HCT116 (cell line): ENCODE results near the gene CPD. TPM values are rescaled to one million over a fixed set of nuclear protein-coding genes. Genes with fewer than 3 reads are reported as not detected.

Experiments
- ATAC-seq: fragments of 200-7000 bp; cut with Tn5 transposase; 2 replicates; pipeline ENCODE4 v1.9.1; 2020; ENCODE audit warnings: mild to moderate bottlenecking, moderate library complexity
- BruUV-seq: library from RNA; stranded (reverse); fragments of 400-500 nt; replicated peaks from 2 replicates; lab custom pipeline; 2021; lab: Mats Ljungman, UMichigan
- CTCF ChIA-PET: fragments of 300-600 bp; sonication (Branson Sonifier 250); formaldehyde crosslinking; loops from one replicate; lab custom pipeline; 2021; ENCODE audit warnings: antibody characterized with exemption; lab: Charles Lee
- POLR2A ChIA-PET: fragments of 300-600, 350-600 bp; sonication (Branson Sonifier 250); formaldehyde crosslinking; loops from one replicate; lab custom pipeline; 2021; ENCODE audit warnings: antibody characterized with exemption; lab: Charles Lee
- RAD21 ChIA-PET, 2 experiments: fragments of 300-600 bp; sonication (Branson Sonifier 250); formaldehyde crosslinking; loops; one replicate each; lab custom pipeline; 2023; ENCODE audit warnings: low total read pairs in 2 of 2; ENCODE audit not compliant: uncharacterized antibody in 2 of 2, unreplicated experiment in 2 of 2, low non-redundant PET in 1 of 2; lab: Charles Lee
- DNase-seq: peaks from one replicate; pipeline ENCODE4 v3.0.0-alpha.2; 2010; ENCODE audit warnings: low read depth, low spot score
- H2AFZ ChIP-seq: fragments of 200-600 bp; shearing (Covaris generic), sonication (generic); 2 replicates; pipeline ENCODE4 v1.6.1; 2017; ENCODE audit warnings: low read depth, mixed run types, mixed read lengths, antibody characterized with exemption, low read length; ENCODE audit not compliant: poor library complexity, severe bottlenecking
- H3K27ac ChIP-seq: 2 replicates; pipeline ENCODE4 v1.5.1; 2012; ENCODE audit warnings: low read depth, low read length
- H3K27me3 ChIP-seq: fragments of 200-600 bp; sonication (generic); 2 replicates; pipeline ENCODE4 v1.6.1; 2016; ENCODE audit warnings: mixed run types, low read length, mixed read lengths; ENCODE audit not compliant: insufficient read depth
- H3K36me3 ChIP-seq, 2 experiments: fragments of 200-500 bp in 1 of 2; fragments of 200-600 bp in 1 of 2; sonication (Bioruptor generic) in 1 of 2; sonication (generic) in 1 of 2; 2 replicates each; pipeline versions ENCODE4 v1.5.1 to v1.6.1; 2014 to 2016; ENCODE audit warnings: low read length in 2 of 2, inconsistent platforms in 1 of 2, mixed read lengths in 1 of 2, mixed run types in 1 of 2; ENCODE audit not compliant: insufficient read depth in 2 of 2, control insufficient read depth in 1 of 2
- H3K4me1 ChIP-seq, 2 experiments: fragments of 200-600 bp in 1 of 2; sonication (generic) in 1 of 2; 2 replicates each; pipeline versions ENCODE4 v1.5.1 to v1.6.1; 2012 to 2017; ENCODE audit warnings: low read length in 2 of 2, inconsistent platforms in 1 of 2, mild to moderate bottlenecking in 1 of 2, mixed read lengths in 1 of 2, mixed run types in 1 of 2, moderate library complexity in 1 of 2; ENCODE audit not compliant: insufficient read depth in 2 of 2, control insufficient read depth in 1 of 2
- H3K4me2 ChIP-seq: fragments of 200-600 bp; sonication (generic); 2 replicates; pipeline ENCODE4 v1.6.1; 2017; ENCODE audit warnings: mixed run types, low read length, mixed read lengths
- H3K4me3 ChIP-seq, 2 experiments: fragments of 200-600 bp in 1 of 2; sonication (generic) in 1 of 2; replicated peaks in 1 of 2; 2 replicates each; pipeline ENCODE4 v1.5.1; 2011 to 2016; ENCODE audit warnings: low read length in 2 of 2, control low read depth in 1 of 2, low read depth in 1 of 2, mild to moderate bottlenecking in 1 of 2, mixed read lengths in 1 of 2, mixed run types in 1 of 2
- H3K79me2 ChIP-seq: fragments of 200-600 bp; sonication (generic); 2 replicates; pipeline ENCODE4 v1.6.1; 2017; ENCODE audit warnings: mild to moderate bottlenecking, mixed run types, low read length, moderate library complexity, mixed read lengths; ENCODE audit not compliant: insufficient read depth
- H3K9ac ChIP-seq: fragments of 200-600 bp; sonication (generic); 2 replicates; pipeline ENCODE4 v1.6.1; 2016; ENCODE audit warnings: low read length, mixed read lengths
- H3K9me2 ChIP-seq: fragments of 200-600 bp; sonication (generic), shearing (Covaris generic); 2 replicates; pipeline ENCODE4 v1.6.1; 2017; ENCODE audit warnings: mixed run types, mild to moderate bottlenecking, moderate library complexity; ENCODE audit not compliant: insufficient read depth
- H3K9me3 ChIP-seq, 2 experiments: fragments of 200-500 bp in 1 of 2; fragments of 200-600 bp in 1 of 2; sonication (Bioruptor generic) in 1 of 2; sonication (generic) in 1 of 2; 2 replicates each; pipeline ENCODE4 v1.6.1; 2014 to 2017; ENCODE audit warnings: low read length in 2 of 2, mixed read lengths in 2 of 2, inconsistent platforms in 1 of 2, low read depth in 1 of 2, mild to moderate bottlenecking in 1 of 2, mixed run types in 1 of 2, moderate library complexity in 1 of 2; ENCODE audit not compliant: control insufficient read depth in 1 of 2, insufficient read depth in 1 of 2
- H4K20me1 ChIP-seq: fragments of 200-600 bp; sonication (generic), shearing (Covaris generic); 2 replicates; pipeline ENCODE4 v1.6.1; 2017; ENCODE audit warnings: mixed run types, mild to moderate bottlenecking, moderate library complexity; ENCODE audit not compliant: insufficient read depth
- ATF3 ChIP-seq: IDR thresholded peaks from 2 replicates; pipeline ENCODE4 v1.6.1; 2012
- CBX3 ChIP-seq: IDR thresholded peaks from 2 replicates; pipeline ENCODE4 v1.6.1; 2012; ENCODE audit warnings: low read depth
- CEBPB ChIP-seq: IDR thresholded peaks from 2 replicates; pipeline ENCODE4 v1.6.1; 2012; ENCODE audit warnings: low read depth
- EGR1 ChIP-seq: IDR thresholded peaks from 2 replicates; pipeline ENCODE4 v1.6.1; 2012; ENCODE audit warnings: low read depth
- ELF1 ChIP-seq: IDR thresholded peaks from 2 replicates; pipeline ENCODE4 v1.6.1; 2012; ENCODE audit warnings: low read depth, borderline replicate concordance
- EZH2 ChIP-seq: fragments of 200-600 bp; sonication (generic); IDR thresholded peaks from 2 replicates; pipeline ENCODE4 v1.6.1; 2017; ENCODE audit warnings: antibody characterized with exemption, mixed run types
- EZH2phosphoT487 ChIP-seq: fragments of 200-600 bp; IDR thresholded peaks from 2 replicates; pipeline ENCODE4 v1.6.1; 2018; ENCODE audit warnings: antibody characterized with exemption, borderline replicate concordance
- FOSL1 ChIP-seq: IDR thresholded peaks from 2 replicates; pipeline ENCODE4 v1.6.1; 2012; ENCODE audit warnings: low read depth
- JUND ChIP-seq: IDR thresholded peaks from 2 replicates; pipeline ENCODE4 v1.6.1; 2012
- MAX ChIP-seq: IDR thresholded peaks from 2 replicates; pipeline ENCODE4 v1.6.1; 2012
- POLR2A ChIP-seq: IDR thresholded peaks from 2 replicates; pipeline ENCODE4 v1.7.0; 2011; ENCODE audit warnings: borderline replicate concordance; ENCODE audit not compliant: insufficient read depth, insufficient read length; ENCODE audit errors: extremely low read depth
- POLR2AphosphoS5 ChIP-seq: IDR thresholded peaks from 2 replicates; pipeline ENCODE4 v1.6.1; 2011; ENCODE audit warnings: mild to moderate bottlenecking, low read depth, low read length, moderate library complexity
- REST ChIP-seq: IDR thresholded peaks from 2 replicates; pipeline ENCODE4 v1.6.1; 2012; ENCODE audit warnings: low read depth
- SIN3A ChIP-seq: IDR thresholded peaks from 2 replicates; pipeline ENCODE4 v1.6.1; 2012; ENCODE audit warnings: low read depth
- SRF ChIP-seq: IDR thresholded peaks from 2 replicates; pipeline ENCODE4 v1.6.1; 2012; ENCODE audit warnings: low read depth
- TCF7L2 ChIP-seq: IDR thresholded peaks from 2 replicates; pipeline ENCODE4 v1.7.0; 2011; ENCODE audit warnings: borderline replicate concordance, inconsistent platforms; ENCODE audit not compliant: insufficient read depth, insufficient read length; ENCODE audit errors: extremely low read depth
- ZFX ChIP-seq: fragments of 450-650 bp; IDR thresholded peaks from 2 replicates; pipeline ENCODE4 v1.6.1; 2017
- ZNF274 ChIP-seq: fragments of 200-500 bp; sonication (Bioruptor generic); IDR thresholded peaks from 2 replicates; pipeline ENCODE4 v1.6.1; 2014; ENCODE audit warnings: mild to moderate bottlenecking, low read depth, low read length, inconsistent platforms
- intact Hi-C: fragments of 100-400 bp; cut with micrococcal nuclease; formaldehyde crosslinking; loops from 2 replicates; pipeline ENCODE4 v1.10.0; 2022
- total RNA-seq: library from RNA; stranded (reverse); gene quantifications from one replicate; pipeline ENCODE4 v1.2.1, GENCODE V29; 2021; ENCODE audit not compliant: unreplicated experiment
- TF ChIP-seq, protein P1 (sequence below), 3 experiments: fragments of 200-600 bp in 1 of 3; sonication (generic) in 1 of 3; IDR thresholded peaks in 2 of 3; conservative IDR thresholded peaks in 1 of 3; 2 replicates each; pipeline ENCODE4 v1.5.1; 2012 to 2017; ENCODE audit warnings: low read depth in 2 of 3, low read length in 2 of 3, antibody characterized with exemption in 1 of 3, borderline replicate concordance in 1 of 3, control low read depth in 1 of 3, mild to moderate bottlenecking in 1 of 3, mixed read lengths in 1 of 3, mixed run types in 1 of 3, moderate library complexity in 1 of 3; ENCODE audit not compliant: insufficient read depth in 1 of 3
- TF ChIP-seq, protein P2 (sequence below): IDR thresholded peaks from 2 replicates; pipeline ENCODE4 v1.6.1; 2011; ENCODE audit warnings: mild to moderate bottlenecking, low read length, moderate library complexity; ENCODE audit not compliant: insufficient replicate concordance; ENCODE audit errors: extremely low read depth

CPD gene
- total RNA-seq, 1 experiment from 2014 or later: 47.2 TPM

GRCh38 chr17:30476726-30477082 lies 98.0 kb downstream of the CPD start:
- peak overlapping the region; percentile 81 to 87 for H3K4me3 ChIP-seq
- peaks cover 0 to 7% of the 10 kb centered on the region in 2 experiments; a peak in 3 of 4 replicates for H3K36me3 ChIP-seq
- RAD21 ChIA-PET: interaction anchor here in 1 of 2 experiments (0.9 kb wide), 1 partner anchor 124 kb away, joined by 3 read pairs; no protein-coding TSS in a partner anchor
- DNase-seq: no peak
- peak overlapping the region; percentile 94 for H2AFZ ChIP-seq
- no peak for TF ChIP-seq CEBPB
- no peak for TF ChIP-seq TCF7L2
- TF ChIP-seq, protein P1, sequence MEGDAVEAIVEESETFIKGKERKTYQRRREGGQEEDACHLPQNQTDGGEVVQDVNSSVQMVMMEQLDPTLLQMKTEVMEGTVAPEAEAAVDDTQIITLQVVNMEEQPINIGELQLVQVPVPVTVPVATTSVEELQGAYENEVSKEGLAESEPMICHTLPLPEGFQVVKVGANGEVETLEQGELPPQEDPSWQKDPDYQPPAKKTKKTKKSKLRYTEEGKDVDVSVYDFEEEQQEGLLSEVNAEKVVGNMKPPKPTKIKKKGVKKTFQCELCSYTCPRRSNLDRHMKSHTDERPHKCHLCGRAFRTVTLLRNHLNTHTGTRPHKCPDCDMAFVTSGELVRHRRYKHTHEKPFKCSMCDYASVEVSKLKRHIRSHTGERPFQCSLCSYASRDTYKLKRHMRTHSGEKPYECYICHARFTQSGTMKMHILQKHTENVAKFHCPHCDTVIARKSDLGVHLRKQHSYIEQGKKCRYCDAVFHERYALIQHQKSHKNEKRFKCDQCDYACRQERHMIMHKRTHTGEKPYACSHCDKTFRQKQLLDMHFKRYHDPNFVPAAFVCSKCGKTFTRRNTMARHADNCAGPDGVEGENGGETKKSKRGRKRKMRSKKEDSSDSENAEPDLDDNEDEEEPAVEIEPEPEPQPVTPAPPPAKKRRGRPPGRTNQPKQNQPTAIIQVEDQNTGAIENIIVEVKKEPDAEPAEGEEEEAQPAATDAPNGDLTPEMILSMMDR (IDR thresholded peaks at IDR 0.05 in 2 of 3, conservative IDR thresholded peaks at IDR 0.05 in 1 of 3; ENCODE audit: borderline replicate concordance in 1 of 3, insufficient read depth in 1 of 3, low read depth in 2 of 3, low read length in 2 of 3): no peak
- no peak for TF ChIP-seq EZH2
- TF ChIP-seq MAX: no peak
- TF ChIP-seq JUND: no peak
- TF ChIP-seq POLR2A: no peak
- no peak for TF ChIP-seq ATF3
- TF ChIP-seq EGR1: no peak
- no peak for TF ChIP-seq SRF
- no peak for TF ChIP-seq SIN3A
- TF ChIP-seq, protein P2, sequence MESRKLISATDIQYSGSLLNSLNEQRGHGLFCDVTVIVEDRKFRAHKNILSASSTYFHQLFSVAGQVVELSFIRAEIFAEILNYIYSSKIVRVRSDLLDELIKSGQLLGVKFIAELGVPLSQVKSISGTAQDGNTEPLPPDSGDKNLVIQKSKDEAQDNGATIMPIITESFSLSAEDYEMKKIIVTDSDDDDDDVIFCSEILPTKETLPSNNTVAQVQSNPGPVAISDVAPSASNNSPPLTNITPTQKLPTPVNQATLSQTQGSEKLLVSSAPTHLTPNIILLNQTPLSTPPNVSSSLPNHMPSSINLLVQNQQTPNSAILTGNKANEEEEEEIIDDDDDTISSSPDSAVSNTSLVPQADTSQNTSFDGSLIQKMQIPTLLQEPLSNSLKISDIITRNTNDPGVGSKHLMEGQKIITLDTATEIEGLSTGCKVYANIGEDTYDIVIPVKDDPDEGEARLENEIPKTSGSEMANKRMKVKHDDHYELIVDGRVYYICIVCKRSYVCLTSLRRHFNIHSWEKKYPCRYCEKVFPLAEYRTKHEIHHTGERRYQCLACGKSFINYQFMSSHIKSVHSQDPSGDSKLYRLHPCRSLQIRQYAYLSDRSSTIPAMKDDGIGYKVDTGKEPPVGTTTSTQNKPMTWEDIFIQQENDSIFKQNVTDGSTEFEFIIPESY: no peak
- no peak for TF ChIP-seq POLR2AphosphoS5
- TF ChIP-seq CBX3: no peak
- no peak for TF ChIP-seq ZNF274
- TF ChIP-seq ELF1: no peak
- TF ChIP-seq REST: no peak
- TF ChIP-seq ZFX: no peak
- no peak for TF ChIP-seq EZH2phosphoT487
- no peak for TF ChIP-seq FOSL1
- TF ChIP-seq, all 23 proteins: peak for 0
- POLR2A ChIA-PET: interaction anchor here (0.8 to 1.0 kb wide), 4 partner anchors 16 to 137 kb away, joined by 3 to 4 read pairs (median 4); no protein-coding TSS in a partner anchor
- TSS peak; percentile 85 for BruUV-seq
- Histone ChIP-seq H3K79me2 (peaks cover 40% of the 10 kb centered on the region), H3K27ac (no peak overlapping the region), H3K27me3 (no peaks in the 10 kb centered on the region), H3K9ac (peak overlapping the region; percentile 95), H3K9me2 (no peaks in the 10 kb centered on the region), H3K9me3 (no peaks in the 10 kb centered on the region), H4K20me1 (no peaks in the 10 kb centered on the region), H3K4me2 (peak overlapping the region; percentile 83), H3K4me1 (peaks cover 0 to 12% of the 10 kb centered on the region in 2 experiments; a peak in 3 of 4 replicates)
- intact Hi-C loops: loop anchor here (2.0 to 5.0 kb wide), 2 partner anchors 78 to 241 kb away; no protein-coding TSS in a partner anchor
- CTCF ChIA-PET: interaction anchor here (0.9 to 1.9 kb wide), 8 partner anchors 10 to 372 kb away, joined by 3 to 7 read pairs (median 6); partner anchors contain the start of gene CRLF3
- ATAC-seq: peak; percentile 43
